G401 (cell line): ENCODE measurements around the gene RAD23B. TPM values are rescaled to one million over a fixed set of nuclear protein-coding genes. Genes with fewer than 3 reads are reported as not detected.
A peak's percentile ranks its signal among the peaks of the same experiment; 100 is the strongest.
"Not testable (repeated sequence)": the region's sequence is repeated elsewhere in the genome, so short reads cannot be mapped to it uniquely, and the experiment has no call there.

ENCODE experiments used
- DNase-seq: peaks from one replicate; pipeline ENCODE4 v3.0.0-alpha.2; 2015; ENCODE audit warnings: low spot score
- in situ Hi-C: cut with HindIII; loops from 2 replicates; pipeline ENCODE4 v1.10.0; 2016; ENCODE audit warnings: low sequenced_read_pairs, mixed read lengths
- total RNA-seq: library from RNA; depleted of rRNA; stranded (reverse); fragments of >200 nt; shearing (Covaris generic); gene quantifications from 2 replicates; pipeline ENCODE4 v1.2.3, GENCODE V29; 2014; rRNA removed

RAD23B gene
- total RNA-seq: 129 and 208 TPM in 2 replicates

- DNase-seq: peak; percentile 98
- in situ Hi-C loops: no loop called here
Observed at GRCh38 chr9:107282759-107283622, at the start of gene RAD23B. Gene RAD23B, plus strand, starts transcription at chr9:107283279. Its CDS starts 351 bp downstream, at chr9:107283630.

- in situ Hi-C loops: no loop called here
- no peak for DNase-seq
Observed at GRCh38 chr9:107235765-107236442, 47.2 kb upstream of the RAD23B start.

- in situ Hi-C loops: no loop called here
- DNase-seq: no peak
Observed at GRCh38 chr9:107237873-107238272, 45.2 kb upstream of the RAD23B start.

GRCh38 chr9:107239474-107239873 lies 43.6 kb upstream of the RAD23B start:
- in situ Hi-C loops: no loop called here
- no peak for DNase-seq

- no peak for DNase-seq
- in situ Hi-C loops: no loop called here
Observed at GRCh38 chr9:107240260-107240659, 42.8 kb upstream of the RAD23B start.

GRCh38 chr9:107242073-107243030 lies 40.7 kb upstream of the RAD23B start:
- DNase-seq: no peak

GRCh38 chr9:107243742-107244141 lies 39.3 kb upstream of the RAD23B start:
- DNase-seq: no peak
- in situ Hi-C loops: no loop called here

More at GRCh38 chr9:107242073-107243030, 40.7 kb upstream of the RAD23B start:
- in situ Hi-C loops: no loop called here

- no peak for DNase-seq
- in situ Hi-C loops: no loop called here
Observed at GRCh38 chr9:107246259-107247254, 36.5 kb upstream of the RAD23B start.

- DNase-seq: no peak
- in situ Hi-C loops: no loop called here
Observed at GRCh38 chr9:107248714-107249113, 34.4 kb upstream of the RAD23B start.

GRCh38 chr9:107249131-107249533 lies 33.9 kb upstream of the RAD23B start:
- no peak for DNase-seq
- in situ Hi-C loops: no loop called here

- in situ Hi-C loops: no loop called here
- no peak for DNase-seq
Observed at GRCh38 chr9:107249665-107250285, 33.3 kb upstream of the RAD23B start.

GRCh38 chr9:107251756-107252322 lies 31.2 kb upstream of the RAD23B start:
- in situ Hi-C loops: no loop called here
- DNase-seq: no peak

GRCh38 chr9:107258919-107259318 lies 24.2 kb upstream of the RAD23B start:
- no peak for DNase-seq
- in situ Hi-C loops: no loop called here

- in situ Hi-C loops, DNase-seq: not testable (repeated sequence)
Observed at GRCh38 chr9:107259751-107260313, 23.2 kb upstream of the RAD23B start.

GRCh38 chr9:107260437-107261081 lies 22.5 kb upstream of the RAD23B start:
- no peak for DNase-seq
- in situ Hi-C loops: no loop called here

GRCh38 chr9:107261106-107261505 lies 22.0 kb upstream of the RAD23B start:
- no peak for DNase-seq

GRCh38 chr9:107263289-107263688 lies 19.8 kb upstream of the RAD23B start:
- in situ Hi-C loops: no loop called here
- no peak for DNase-seq

More at GRCh38 chr9:107261106-107261505, 22.0 kb upstream of the RAD23B start:
- in situ Hi-C loops: no loop called here
